ENCODE results near the gene FAM177A1.

The FAM177A1 gene

DNA sequence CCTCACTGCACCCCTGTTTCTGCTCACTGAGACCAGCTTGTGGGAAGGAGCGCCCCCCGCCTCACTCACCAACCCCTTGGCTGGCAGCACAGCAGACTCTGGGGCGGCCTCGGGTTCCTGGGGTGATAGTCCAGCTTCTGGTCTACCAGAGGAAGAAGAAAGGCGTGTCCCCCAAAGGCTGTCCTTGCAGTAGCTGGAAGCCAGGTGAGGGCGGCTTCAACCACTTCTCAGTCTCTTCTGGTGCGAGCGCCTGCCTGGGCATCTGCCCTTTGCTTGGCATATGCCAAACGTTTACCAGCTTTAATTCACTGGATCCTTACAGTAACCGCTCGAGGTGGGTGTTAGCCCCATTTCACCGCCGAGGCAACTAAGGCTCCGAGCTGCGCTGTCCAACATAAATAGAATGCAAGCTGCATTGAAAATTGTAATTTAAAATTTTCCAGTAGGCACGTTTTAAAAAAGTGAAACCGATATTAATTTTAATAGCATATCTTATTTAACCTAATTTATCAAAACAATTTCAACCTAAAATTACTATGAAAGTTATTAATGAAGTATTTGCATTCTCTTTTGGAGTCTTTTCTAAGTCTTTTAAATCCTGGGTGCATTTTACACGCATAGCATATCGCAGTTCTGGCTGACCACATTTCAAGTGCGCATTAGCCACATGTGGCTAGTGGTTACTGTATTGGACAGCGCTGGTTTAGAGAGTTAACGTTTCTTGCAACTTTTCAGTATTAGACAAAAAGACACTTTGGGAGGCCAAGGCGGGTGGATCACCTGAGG is 872 bp downstream of the FAM177A1 start:
- Histone ChIP-seq H3K27me3 (ENCODE audit: insufficient read depth, low read length, poor library complexity) (no peaks in the 10 kb centered on the region), H3K36me3 (ENCODE audit: insufficient read depth, low read length) (no peaks in the 10 kb centered on the region; the same call in 1 of the 2 replicates), H3K9me3 (ENCODE audit: insufficient read depth, low read length, severe bottlenecking) (no peaks in the 10 kb centered on the region), H3K4me3 (ENCODE audit: low read depth in 1 of 2, low read length in 2 of 2) (peak overlapping the region; percentile 79 to 81), H3K79me2 (ENCODE audit: insufficient read depth, low read length) (peaks cover 5% of the 10 kb centered on the region), H2AFZ (ENCODE audit: low read depth, low read length) (peak overlapping the region; percentile 78), H3K27ac (ENCODE audit: low read length) (peak overlapping the region; percentile 65), H3K9ac (ENCODE audit: low read depth, low read length) (peak overlapping the region; percentile 78), H3K4me2 (ENCODE audit: insufficient read depth, low read length) (peak overlapping the region; percentile 95), H4K20me1 (ENCODE audit: insufficient read depth, low read length) (no peaks in the 10 kb centered on the region), H3K4me1 (ENCODE audit: insufficient read depth, low read length) (peaks cover 26% of the 10 kb centered on the region)
- ATAC-seq (ENCODE audit: insufficient read depth, low read depth) (peak; percentile 37), DNase-seq (peak; percentile 48)
- TF ChIP-seq EZH2 (IDR thresholded peaks at IDR 0.05; ENCODE audit: borderline replicate concordance, low read depth, low read length, severe bottlenecking): no peak
- TF ChIP-seq, protein P1, sequence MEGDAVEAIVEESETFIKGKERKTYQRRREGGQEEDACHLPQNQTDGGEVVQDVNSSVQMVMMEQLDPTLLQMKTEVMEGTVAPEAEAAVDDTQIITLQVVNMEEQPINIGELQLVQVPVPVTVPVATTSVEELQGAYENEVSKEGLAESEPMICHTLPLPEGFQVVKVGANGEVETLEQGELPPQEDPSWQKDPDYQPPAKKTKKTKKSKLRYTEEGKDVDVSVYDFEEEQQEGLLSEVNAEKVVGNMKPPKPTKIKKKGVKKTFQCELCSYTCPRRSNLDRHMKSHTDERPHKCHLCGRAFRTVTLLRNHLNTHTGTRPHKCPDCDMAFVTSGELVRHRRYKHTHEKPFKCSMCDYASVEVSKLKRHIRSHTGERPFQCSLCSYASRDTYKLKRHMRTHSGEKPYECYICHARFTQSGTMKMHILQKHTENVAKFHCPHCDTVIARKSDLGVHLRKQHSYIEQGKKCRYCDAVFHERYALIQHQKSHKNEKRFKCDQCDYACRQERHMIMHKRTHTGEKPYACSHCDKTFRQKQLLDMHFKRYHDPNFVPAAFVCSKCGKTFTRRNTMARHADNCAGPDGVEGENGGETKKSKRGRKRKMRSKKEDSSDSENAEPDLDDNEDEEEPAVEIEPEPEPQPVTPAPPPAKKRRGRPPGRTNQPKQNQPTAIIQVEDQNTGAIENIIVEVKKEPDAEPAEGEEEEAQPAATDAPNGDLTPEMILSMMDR (IDR thresholded peaks at IDR 0.05; ENCODE audit: borderline replicate concordance, extremely low read depth, low read length, poor library complexity, severe bottlenecking): no peak

DNA sequence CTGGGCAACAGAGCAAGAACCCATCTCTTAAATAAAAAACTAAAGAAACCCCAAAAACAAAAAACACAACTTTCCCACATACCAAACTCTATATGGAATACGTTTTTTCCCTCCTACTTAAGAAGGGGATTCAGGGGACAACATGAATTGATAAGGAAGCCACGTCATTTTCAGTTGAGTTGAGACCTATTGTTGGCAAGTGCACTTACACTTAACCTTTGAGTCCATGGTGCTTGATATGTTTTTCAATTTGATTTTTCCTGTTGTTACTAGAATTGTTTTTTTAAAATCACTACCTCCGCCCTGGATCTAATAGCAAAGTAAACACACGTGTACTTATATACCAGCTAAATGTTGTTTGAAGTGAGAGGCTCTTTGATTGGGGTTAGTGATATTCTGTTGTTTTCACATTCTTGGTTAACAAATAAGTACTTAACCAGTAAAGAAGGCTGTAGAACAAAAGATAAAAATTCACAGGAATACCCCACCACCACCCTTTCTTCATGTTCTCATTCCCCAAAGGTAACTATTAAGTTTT is 2.0 kb downstream of the FAM177A1 start:
- Histone ChIP-seq H3K27me3 (ENCODE audit: insufficient read depth, low read length, poor library complexity) (no peaks in the 10 kb centered on the region), H3K4me3 (ENCODE audit: low read depth in 1 of 2, low read length in 2 of 2) (peak overlapping the region in 1 of 2 experiments; percentile 79; a peak in 1 of 4 replicates), H3K4me2 (ENCODE audit: insufficient read depth, low read length) (peak overlapping the region; percentile 95), H3K9me3 (ENCODE audit: insufficient read depth, low read length, severe bottlenecking) (no peaks in the 10 kb centered on the region), H4K20me1 (ENCODE audit: insufficient read depth, low read length) (no peaks in the 10 kb centered on the region), H3K9ac (ENCODE audit: low read depth, low read length) (no peak overlapping the region), H3K27ac (ENCODE audit: low read length) (no peak overlapping the region), H3K79me2 (ENCODE audit: insufficient read depth, low read length) (peaks cover 5% of the 10 kb centered on the region), H3K4me1 (ENCODE audit: insufficient read depth, low read length) (peaks cover 26% of the 10 kb centered on the region), H2AFZ (ENCODE audit: low read depth, low read length) (no peak overlapping the region), H3K36me3 (ENCODE audit: insufficient read depth, low read length) (no peaks in the 10 kb centered on the region; the same call in 1 of the 2 replicates)
- ATAC-seq (ENCODE audit: insufficient read depth, low read depth): no peak
- no peak for DNase-seq
- TF ChIP-seq EZH2 (IDR thresholded peaks at IDR 0.05; ENCODE audit: borderline replicate concordance, low read depth, low read length, severe bottlenecking): no peak
- TF ChIP-seq, protein P1 (IDR thresholded peaks at IDR 0.05; ENCODE audit: borderline replicate concordance, extremely low read depth, low read length, poor library complexity, severe bottlenecking): no peak

DNA sequence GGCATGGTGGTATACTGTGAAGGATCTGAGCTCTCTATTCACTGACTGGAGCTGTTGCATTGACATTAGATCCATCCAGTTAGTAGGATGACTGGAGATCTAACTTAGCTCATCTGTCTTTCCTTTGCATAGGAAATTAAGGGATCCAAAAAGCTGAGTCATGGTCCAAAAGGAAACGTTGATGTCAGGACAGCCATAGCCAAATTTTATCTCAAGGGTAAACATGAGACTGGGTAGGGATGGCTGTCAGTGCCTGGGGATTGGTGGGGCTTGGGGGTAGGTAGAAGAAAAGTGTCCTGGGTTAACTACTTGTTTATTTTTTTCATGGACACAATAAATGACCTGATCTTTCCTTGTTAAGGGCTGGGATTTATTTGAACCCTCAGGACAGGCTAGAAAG is 4.6 kb downstream of the FAM177A1 start:
- DNase-seq (no peak), ATAC-seq (ENCODE audit: insufficient read depth, low read depth) (no peak)
- Histone ChIP-seq H2AFZ (ENCODE audit: low read depth, low read length) (no peak overlapping the region), H3K4me1 (ENCODE audit: insufficient read depth, low read length) (peaks cover 17% of the 10 kb centered on the region), H3K36me3 (ENCODE audit: insufficient read depth, low read length) (no peaks in the 10 kb centered on the region; the same call in 1 of the 2 replicates), H3K4me2 (ENCODE audit: insufficient read depth, low read length) (no peak overlapping the region), H3K27me3 (ENCODE audit: insufficient read depth, low read length, poor library complexity) (no peaks in the 10 kb centered on the region), H3K79me2 (ENCODE audit: insufficient read depth, low read length) (peaks cover 5% of the 10 kb centered on the region), H4K20me1 (ENCODE audit: insufficient read depth, low read length) (no peaks in the 10 kb centered on the region), H3K4me3 (ENCODE audit: low read depth in 1 of 2, low read length in 2 of 2) (no peak overlapping the region), H3K9me3 (ENCODE audit: insufficient read depth, low read length, severe bottlenecking) (no peaks in the 10 kb centered on the region), H3K27ac (ENCODE audit: low read length) (no peak overlapping the region), H3K9ac (ENCODE audit: low read depth, low read length) (no peak overlapping the region)
- TF ChIP-seq, protein P1 (IDR thresholded peaks at IDR 0.05; ENCODE audit: borderline replicate concordance, extremely low read depth, low read length, poor library complexity, severe bottlenecking): no peak
- TF ChIP-seq EZH2 (IDR thresholded peaks at IDR 0.05; ENCODE audit: borderline replicate concordance, low read depth, low read length, severe bottlenecking): no peak

Data from DND-41 (cell line).